Measurements from ENCODE around the gene KAZN.

- TF ChIP-seq CTCF (IDR thresholded peaks at IDR 0.05) (no peak), POLR2A (IDR thresholded peaks at IDR 0.05) (no peak)
Measured at GRCh38 chr1:14906665-14907064, 308.2 kb downstream of the KAZN start.

All from body of pancreas (tissue), 4 donors.